Effector memory CD8-positive, alpha-beta T cell (primary cell): ENCODE data around the gene ASH1L.
"Not testable (repeated sequence)": the region's sequence is repeated elsewhere in the genome, so short reads cannot be mapped to it uniquely, and the experiment has no call there.

Experiments used
- ATAC-seq: fragments of 150-1000 bp; cut with Tn5 transposase; replicated peaks from 2 replicates; pipeline ENCODE4 v1.10.0; 2021; ENCODE audit warnings: mild to moderate bottlenecking, moderate library complexity
- DNase-seq, 3 experiments: peaks; one replicate each; pipeline ENCODE4 v3.0.0; 2021
- H3K27ac Mint-ChIP-seq, 2 donors: one replicate each; pipeline ENCODE4 v1.8.0; 2022; ENCODE audit warnings: mild to moderate bottlenecking in 2 of 2, mixed read lengths in 2 of 2, moderate library complexity in 2 of 2
- H3K27me3 Mint-ChIP-seq, 2 donors: one replicate each; pipeline ENCODE4 v1.8.0; 2022; ENCODE audit warnings: mixed read lengths in 2 of 2
- H3K36me3 Mint-ChIP-seq: one replicate; pipeline ENCODE4 v1.8.0; 2022; ENCODE audit warnings: mild to moderate bottlenecking, moderate library complexity, mixed read lengths; ENCODE audit not compliant: insufficient read depth
- H3K4me1 Mint-ChIP-seq, 2 donors: one replicate each; pipeline ENCODE4 v1.8.0; 2022; ENCODE audit warnings: low read depth in 2 of 2, mixed read lengths in 2 of 2
- H3K4me3 Mint-ChIP-seq, 2 donors: one replicate each; pipeline ENCODE4 v1.8.0; 2022; ENCODE audit warnings: mild to moderate bottlenecking in 2 of 2, mixed read lengths in 2 of 2, moderate library complexity in 2 of 2
- H3K9me3 Mint-ChIP-seq, 2 donors: one replicate each; pipeline ENCODE4 v1.8.0; 2022; ENCODE audit warnings: mixed read lengths in 2 of 2

Gene ASH1L

GRCh38 chr1:155433831-155434389 lies 128.7 kb downstream of the ASH1L start:
- not testable (repeated sequence) for H3K9me3 Mint-ChIP-seq, H3K4me3 Mint-ChIP-seq, ATAC-seq, DNase-seq, H3K27me3 Mint-ChIP-seq, H3K27ac Mint-ChIP-seq, H3K4me1 Mint-ChIP-seq
- peaks cover 39% of the 10 kb centered on the region for H3K36me3 Mint-ChIP-seq

- peaks cover 33% of the 10 kb centered on the region for H3K36me3 Mint-ChIP-seq
These were observed 129.3 kb downstream of the ASH1L start for GRCh38 chr1:155433128-155433830.

GRCh38 chr1:155424091-155424490 lies 138.5 kb downstream of the ASH1L start:
- Mint-ChIP-seq H3K4me3 (no peak overlapping the region), H3K36me3 (peaks cover 22% of the 10 kb centered on the region), H3K4me1 (peaks cover 2 to 5% of the 10 kb centered on the region in 2 donors), H3K27me3 (no peaks in the 10 kb centered on the region), H3K9me3 (no peaks in the 10 kb centered on the region), H3K27ac (no peak overlapping the region)
- ATAC-seq (no peak), DNase-seq (no peak)

More at GRCh38 chr1:155433128-155433830, 129.3 kb downstream of the ASH1L start:
- ATAC-seq, H3K4me1 Mint-ChIP-seq, DNase-seq, H3K27me3 Mint-ChIP-seq, H3K4me3 Mint-ChIP-seq, H3K9me3 Mint-ChIP-seq, H3K27ac Mint-ChIP-seq: not testable (repeated sequence)

- no peak overlapping the region for H3K4me3 Mint-ChIP-seq
- no peak overlapping the region for H3K27ac Mint-ChIP-seq
- DNase-seq (no peak), ATAC-seq (no peak)
- H3K9me3 Mint-ChIP-seq, result no peaks in the 10 kb centered on the region
- H3K27me3 Mint-ChIP-seq, result no peaks in the 10 kb centered on the region
- peaks cover 18% of the 10 kb centered on the region for H3K36me3 Mint-ChIP-seq
- H3K4me1 Mint-ChIP-seq, result peaks cover 2 to 10% of the 10 kb centered on the region in 2 donors
These were observed 141.8 kb downstream of the ASH1L start for GRCh38 chr1:155420788-155421187.

GRCh38 chr1:155411840-155412239 lies 150.8 kb downstream of the ASH1L start:
- H3K4me1 Mint-ChIP-seq, H3K9me3 Mint-ChIP-seq, H3K27ac Mint-ChIP-seq, H3K27me3 Mint-ChIP-seq, DNase-seq, ATAC-seq, H3K4me3 Mint-ChIP-seq: not testable (repeated sequence)
- peaks cover 41% of the 10 kb centered on the region for H3K36me3 Mint-ChIP-seq

- H3K4me3 Mint-ChIP-seq, result no peak overlapping the region
- H3K27ac Mint-ChIP-seq, result no peak overlapping the region
- no peaks in the 10 kb centered on the region for H3K9me3 Mint-ChIP-seq
- peaks cover 5% of the 10 kb centered on the region in 2 donors for H3K4me1 Mint-ChIP-seq
- DNase-seq (no peak), ATAC-seq (no peak)
- no peaks in the 10 kb centered on the region for H3K27me3 Mint-ChIP-seq
- peaks cover 45% of the 10 kb centered on the region for H3K36me3 Mint-ChIP-seq
These were observed 151.7 kb downstream of the ASH1L start for GRCh38 chr1:155410931-155411330.

GRCh38 chr1:155396874-155397476 lies 165.6 kb downstream of the ASH1L start:
- Mint-ChIP-seq H3K27me3 (no peaks in the 10 kb centered on the region), H3K4me1 (peaks cover 0 to 3% of the 10 kb centered on the region in 2 donors), H3K4me3 (no peak overlapping the region), H3K36me3 (peaks cover 61% of the 10 kb centered on the region), H3K27ac (no peak overlapping the region), H3K9me3 (no peaks in the 10 kb centered on the region)
- no peak for ATAC-seq
- DNase-seq, result no peak

- H3K27ac Mint-ChIP-seq, result no peak overlapping the region
- H3K4me1 Mint-ChIP-seq, result no peaks in the 10 kb centered on the region
- DNase-seq, result no peak
- H3K4me3 Mint-ChIP-seq, result no peak overlapping the region
- H3K9me3 Mint-ChIP-seq, result no peaks in the 10 kb centered on the region
- no peaks in the 10 kb centered on the region for H3K27me3 Mint-ChIP-seq
- ATAC-seq, result no peak
- H3K36me3 Mint-ChIP-seq, result peaks cover 53% of the 10 kb centered on the region
These were observed 169.6 kb downstream of the ASH1L start for GRCh38 chr1:155392898-155393411.

- no peak for ATAC-seq
- Mint-ChIP-seq H3K27me3 (no peaks in the 10 kb centered on the region), H3K4me1 (no peaks in the 10 kb centered on the region), H3K9me3 (no peaks in the 10 kb centered on the region), H3K36me3 (peaks cover 51% of the 10 kb centered on the region), H3K4me3 (no peak overlapping the region), H3K27ac (no peak overlapping the region)
- no peak for DNase-seq
These were observed 172.8 kb downstream of the ASH1L start for GRCh38 chr1:155389826-155390225.

- H3K9me3 Mint-ChIP-seq, ATAC-seq, DNase-seq, H3K27me3 Mint-ChIP-seq, H3K4me3 Mint-ChIP-seq, H3K4me1 Mint-ChIP-seq: not testable (repeated sequence)
- Mint-ChIP-seq H3K27ac (peak overlapping the region in 1 of 2 donors; percentile 25), H3K36me3 (peaks cover 34% of the 10 kb centered on the region)
These were observed 176.8 kb downstream of the ASH1L start for GRCh38 chr1:155385836-155386235.

GRCh38 chr1:155383406-155383805 lies 179.2 kb downstream of the ASH1L start:
- DNase-seq, result no peak
- ATAC-seq, result no peak
- no peak overlapping the region for H3K27ac Mint-ChIP-seq
- no peaks in the 10 kb centered on the region for H3K9me3 Mint-ChIP-seq
- no peak overlapping the region for H3K4me3 Mint-ChIP-seq
- H3K4me1 Mint-ChIP-seq, result peaks cover 0 to 4% of the 10 kb centered on the region in 2 donors
- peaks cover 48% of the 10 kb centered on the region for H3K36me3 Mint-ChIP-seq
- H3K27me3 Mint-ChIP-seq, result no peaks in the 10 kb centered on the region

- H3K4me3 Mint-ChIP-seq, result no peak overlapping the region
- DNase-seq (no peak), ATAC-seq (peak; percentile 22)
- peaks cover 61% of the 10 kb centered on the region for H3K36me3 Mint-ChIP-seq
- no peaks in the 10 kb centered on the region for H3K9me3 Mint-ChIP-seq
- H3K4me1 Mint-ChIP-seq, result peaks cover 0 to 2% of the 10 kb centered on the region in 2 donors
- peak overlapping the region in 1 of 2 donors; percentile 23 for H3K27ac Mint-ChIP-seq
- no peaks in the 10 kb centered on the region for H3K27me3 Mint-ChIP-seq
These were observed 182.9 kb downstream of the ASH1L start for GRCh38 chr1:155379631-155380090.

GRCh38 chr1:155379180-155379579 lies 183.4 kb downstream of the ASH1L start:
- H3K4me1 Mint-ChIP-seq, result no peaks in the 10 kb centered on the region
- DNase-seq (no peak), ATAC-seq (no peak)
- H3K27ac Mint-ChIP-seq, result peak overlapping the region in 1 of 2 donors; percentile 23
- H3K4me3 Mint-ChIP-seq, result no peak overlapping the region
- H3K9me3 Mint-ChIP-seq, result no peaks in the 10 kb centered on the region
- H3K36me3 Mint-ChIP-seq, result peaks cover 60% of the 10 kb centered on the region
- H3K27me3 Mint-ChIP-seq, result no peaks in the 10 kb centered on the region

GRCh38 chr1:155360051-155360450 lies 202.6 kb downstream of the ASH1L start:
- H3K4me1 Mint-ChIP-seq, result no peaks in the 10 kb centered on the region
- H3K27me3 Mint-ChIP-seq, result no peaks in the 10 kb centered on the region
- H3K36me3 Mint-ChIP-seq, result peaks cover 72% of the 10 kb centered on the region
- DNase-seq, result no peak
- no peak for ATAC-seq
- H3K9me3 Mint-ChIP-seq, result no peaks in the 10 kb centered on the region
- H3K27ac Mint-ChIP-seq, result no peak overlapping the region
- no peak overlapping the region for H3K4me3 Mint-ChIP-seq
